ENCODE measurements around the gene ABHD16A.

The ABHD16A gene

DNA sequence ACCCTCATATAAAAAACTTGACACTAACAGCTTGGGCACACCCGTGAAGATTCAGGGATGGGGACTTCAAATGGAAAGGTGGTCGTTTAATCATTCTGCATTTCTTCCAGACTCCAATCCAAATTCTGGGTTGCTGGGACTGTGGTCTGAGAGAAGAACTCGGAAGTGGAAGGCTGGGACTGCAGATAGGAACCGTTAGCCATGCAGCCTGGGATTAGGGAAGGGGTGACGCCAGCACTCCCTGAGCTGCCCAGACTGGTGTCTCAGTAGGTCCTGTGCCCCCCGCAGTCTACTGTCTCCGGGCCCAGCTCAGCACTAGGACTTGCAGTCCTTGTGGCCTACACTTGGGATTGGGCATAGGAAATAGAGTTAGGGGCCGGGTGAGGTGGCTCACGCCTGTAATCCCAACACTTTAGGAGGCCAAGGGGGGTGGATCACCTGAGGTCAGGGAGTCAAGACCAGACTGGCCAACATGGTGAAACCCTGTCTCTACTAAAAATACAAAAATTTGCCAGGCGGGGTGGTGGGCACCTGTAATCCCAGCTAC lies 33.7 kb upstream of the ABHD16A start:
- peak overlapping the region; percentile 91 for H3K27ac Mint-ChIP-seq
- peak overlapping the region; percentile 100 for H3K4me3 Mint-ChIP-seq
- peaks cover 80% of the 10 kb centered on the region for H3K4me1 Mint-ChIP-seq (ENCODE audit: low read depth)
- intact Hi-C loops (cut with micrococcal nuclease), result loop anchor here (5.0 kb wide), 1 partner anchor 70 kb away; the partner anchor contains the start of genes CSNK2B and LY6G5B
- peaks cover 65% of the 10 kb centered on the region for H3K36me3 Mint-ChIP-seq (ENCODE audit: low read depth)
- H3K27me3 Mint-ChIP-seq, result no peaks in the 10 kb centered on the region
- no peaks in the 10 kb centered on the region for H3K9me3 Mint-ChIP-seq

DNA sequence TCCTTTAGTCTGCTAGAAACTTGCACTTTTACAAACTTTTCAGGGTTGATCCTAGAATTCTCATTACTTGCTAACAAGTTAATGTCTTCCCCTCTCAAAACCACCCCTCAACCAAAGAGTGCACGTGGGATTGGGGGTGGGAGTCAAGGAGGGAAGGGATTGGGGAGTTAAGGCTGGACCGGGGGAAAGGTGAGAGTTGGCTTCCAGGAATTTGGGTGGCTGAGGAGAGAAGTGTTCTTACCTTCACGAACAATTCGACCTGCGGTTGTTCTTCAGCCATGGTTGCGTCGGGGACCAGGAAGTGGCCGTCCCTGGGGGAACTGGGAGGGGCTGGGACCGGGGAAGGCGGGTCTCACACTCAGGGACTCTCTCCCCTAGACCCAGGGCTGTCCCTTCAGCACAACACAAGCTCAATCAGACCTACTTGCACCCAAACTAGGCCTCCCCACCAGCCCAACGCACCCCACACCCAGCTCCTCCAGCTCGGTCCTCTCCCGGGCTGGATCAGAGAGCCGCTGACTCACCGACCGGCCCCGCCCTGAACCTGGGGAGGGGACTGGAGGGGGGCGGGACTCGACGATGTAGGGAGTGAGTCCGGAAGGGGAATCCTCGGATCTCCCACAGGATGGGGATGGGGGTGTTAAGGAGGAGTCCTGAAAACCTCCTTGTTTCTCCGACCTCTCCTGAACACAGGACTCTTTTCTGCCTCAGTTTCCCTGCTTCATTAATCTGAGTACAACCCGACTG lies 33.1 kb upstream of the ABHD16A start, which contains the start of gene CLIC1:
Gene CLIC1, minus strand, starts transcription at position 510 of the 747 bp plus-strand sequence. Its CDS starts 230 bp downstream, at position 280.
- Mint-ChIP-seq H3K27ac (peak within 1 kb of the TSS; percentile 91), H3K4me3 (peak within 1 kb of the TSS; percentile 100), H3K9me3 (no peaks in the 10 kb centered on the region), H3K36me3 (ENCODE audit: low read depth) (peaks cover 66% of the 10 kb centered on the region), H3K27me3 (no peaks in the 10 kb centered on the region), H3K4me1 (ENCODE audit: low read depth) (peaks cover 80% of the 10 kb centered on the region)
- intact Hi-C loops (cut with micrococcal nuclease), result loop anchor here (5.0 kb wide), 1 partner anchor 69 kb away; the partner anchor contains the start of genes CSNK2B and LY6G5B

DNA sequence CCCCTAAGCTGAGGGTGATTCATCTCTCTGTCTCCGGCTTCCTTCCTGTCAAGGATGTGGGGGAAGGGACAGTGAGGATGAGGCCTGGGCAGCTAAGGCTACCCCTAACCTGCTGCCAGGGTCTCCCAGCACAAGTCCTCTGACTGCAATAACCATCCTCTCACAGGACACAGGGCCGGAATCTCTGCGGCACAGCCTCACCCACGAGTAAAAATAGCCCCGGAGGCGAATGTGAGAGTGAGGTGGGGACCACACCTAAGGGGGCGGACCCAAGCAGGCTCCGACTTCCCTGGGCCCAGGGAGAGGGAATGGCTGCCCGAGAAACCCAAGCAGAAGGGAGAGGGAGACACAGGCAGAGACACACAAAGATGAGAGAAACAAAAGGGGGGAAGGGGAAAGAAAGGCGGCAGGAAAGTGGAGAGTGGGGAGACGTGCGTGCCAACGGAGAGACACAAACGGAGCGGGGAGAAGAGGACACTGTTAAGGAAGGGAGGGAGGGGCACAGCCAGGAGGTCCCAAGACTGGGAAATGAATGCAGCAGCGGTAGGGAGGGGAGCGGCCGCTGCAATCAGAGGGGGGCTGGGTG lies 31.8 kb upstream of the ABHD16A start:
- peak overlapping the region; percentile 100 for H3K4me3 Mint-ChIP-seq
- peaks cover 72% of the 10 kb centered on the region for H3K36me3 Mint-ChIP-seq (ENCODE audit: low read depth)
- H3K9me3 Mint-ChIP-seq, result no peaks in the 10 kb centered on the region
- H3K4me1 Mint-ChIP-seq (ENCODE audit: low read depth), result peaks cover 78% of the 10 kb centered on the region
- no peaks in the 10 kb centered on the region for H3K27me3 Mint-ChIP-seq
- intact Hi-C loops (cut with micrococcal nuclease), result loop anchor here (5.0 kb wide), 1 partner anchor 68 kb away; the partner anchor contains the start of genes CSNK2B and LY6G5B
- peak overlapping the region; percentile 91 for H3K27ac Mint-ChIP-seq

- peaks cover 75% of the 10 kb centered on the region for H3K4me1 Mint-ChIP-seq (ENCODE audit: low read depth)
- peak overlapping the region; percentile 91 for H3K27ac Mint-ChIP-seq
- peak overlapping the region; percentile 100 for H3K4me3 Mint-ChIP-seq
- no peaks in the 10 kb centered on the region for H3K9me3 Mint-ChIP-seq
- H3K36me3 Mint-ChIP-seq (ENCODE audit: low read depth), result peaks cover 74% of the 10 kb centered on the region
- H3K27me3 Mint-ChIP-seq, result no peaks in the 10 kb centered on the region
- intact Hi-C loops (cut with micrococcal nuclease), result no loop called here
These were observed 31.2 kb upstream of the ABHD16A start for GRCh38 chr6:31734247-31734820.

DNA sequence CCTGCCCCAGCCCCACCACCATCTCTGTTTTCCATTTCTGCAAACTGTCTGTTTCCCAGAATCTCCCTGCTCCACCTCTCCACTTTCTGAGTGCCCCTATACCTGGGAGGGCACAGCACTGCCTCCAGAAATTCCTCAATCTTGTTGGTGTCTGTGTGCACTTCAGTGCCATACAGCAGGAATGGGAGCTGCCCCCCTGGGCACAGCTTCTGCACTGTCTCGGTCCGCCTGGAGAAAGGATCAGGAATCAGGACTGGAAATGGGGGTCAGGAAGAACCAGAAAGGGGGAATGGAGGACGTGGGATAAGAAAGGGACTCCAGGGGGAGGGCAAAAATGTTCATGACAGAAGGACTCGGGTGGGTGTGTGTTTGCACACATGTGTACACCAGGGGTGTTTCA lies 30.6 kb upstream of the ABHD16A start:
- Mint-ChIP-seq H3K4me1 (ENCODE audit: low read depth) (peaks cover 75% of the 10 kb centered on the region), H3K9me3 (no peaks in the 10 kb centered on the region), H3K27ac (peak overlapping the region; percentile 91), H3K27me3 (no peaks in the 10 kb centered on the region), H3K4me3 (peak overlapping the region; percentile 100), H3K36me3 (ENCODE audit: low read depth) (peaks cover 80% of the 10 kb centered on the region)
- intact Hi-C loops (cut with micrococcal nuclease), result no loop called here

DNA sequence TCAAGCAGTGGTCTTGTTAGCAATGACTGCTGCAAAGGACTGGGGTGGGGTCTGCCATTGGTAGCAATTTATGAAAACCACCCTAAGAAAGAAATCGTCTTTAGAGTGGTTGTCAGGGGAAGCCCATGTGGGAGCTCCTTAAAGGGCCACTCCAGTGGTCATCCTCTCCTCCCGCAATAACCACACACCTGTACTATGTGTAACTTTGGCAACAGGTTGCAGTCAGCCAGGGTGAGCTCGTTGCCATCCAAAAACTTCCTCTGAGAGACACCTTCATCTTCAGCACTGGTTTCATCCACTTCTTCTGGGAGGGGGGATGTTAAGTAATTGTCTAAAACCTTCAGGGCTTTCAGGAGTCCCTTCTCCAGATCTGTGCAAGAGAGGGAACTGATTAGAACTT lies 28.9 kb upstream of the ABHD16A start:
- intact Hi-C loops (cut with micrococcal nuclease), result no loop called here
- H3K9me3 Mint-ChIP-seq, result no peaks in the 10 kb centered on the region
- H3K4me3 Mint-ChIP-seq, result no peak overlapping the region
- peaks cover 75% of the 10 kb centered on the region for H3K4me1 Mint-ChIP-seq (ENCODE audit: low read depth)
- H3K27me3 Mint-ChIP-seq, result no peaks in the 10 kb centered on the region
- H3K27ac Mint-ChIP-seq, result peak overlapping the region; percentile 99
- peaks cover 98% of the 10 kb centered on the region for H3K36me3 Mint-ChIP-seq (ENCODE audit: low read depth)

GRCh38 chr6:31730631-31731086 lies 27.5 kb upstream of the ABHD16A start:
- peaks cover 100% of the 10 kb centered on the region for H3K36me3 Mint-ChIP-seq (ENCODE audit: low read depth)

GRCh38 chr6:31729979-31730630 lies 27.0 kb upstream of the ABHD16A start:
- Mint-ChIP-seq H3K27me3 (peaks cover under 1% of the 10 kb centered on the region), H3K4me3 (peak overlapping the region; percentile 99), H3K27ac (peak overlapping the region; percentile 99), H3K9me3 (no peaks in the 10 kb centered on the region), H3K36me3 (ENCODE audit: low read depth) (peaks cover 100% of the 10 kb centered on the region), H3K4me1 (ENCODE audit: low read depth) (peaks cover 88% of the 10 kb centered on the region)
- intact Hi-C loops (cut with micrococcal nuclease), result loop anchor here (1.0 to 5.0 kb wide), 3 partner anchors 27 to 102 kb away; partner anchors contain the start of gene ABHD16A

More at GRCh38 chr6:31730631-31731086, 27.5 kb upstream of the ABHD16A start:
- intact Hi-C loops (cut with micrococcal nuclease), result no loop called here
- Mint-ChIP-seq H3K9me3 (no peaks in the 10 kb centered on the region), H3K4me1 (ENCODE audit: low read depth) (peaks cover 82% of the 10 kb centered on the region), H3K27ac (peak overlapping the region; percentile 99), H3K4me3 (peak overlapping the region; percentile 99), H3K27me3 (no peaks in the 10 kb centered on the region)

- Mint-ChIP-seq H3K36me3 (ENCODE audit: low read depth) (peaks cover 100% of the 10 kb centered on the region), H3K4me1 (ENCODE audit: low read depth) (peaks cover 91% of the 10 kb centered on the region), H3K27me3 (peaks cover 3% of the 10 kb centered on the region), H3K27ac (peak overlapping the region; percentile 99), H3K4me3 (peak overlapping the region; percentile 99), H3K9me3 (no peaks in the 10 kb centered on the region)
- intact Hi-C loops (cut with micrococcal nuclease), result loop anchor here (1.0 to 5.0 kb wide), 3 partner anchors 26 to 103 kb away; partner anchors contain the start of gene ABHD16A
These were observed 26.4 kb upstream of the ABHD16A start for GRCh38 chr6:31729515-31729978.

DNA sequence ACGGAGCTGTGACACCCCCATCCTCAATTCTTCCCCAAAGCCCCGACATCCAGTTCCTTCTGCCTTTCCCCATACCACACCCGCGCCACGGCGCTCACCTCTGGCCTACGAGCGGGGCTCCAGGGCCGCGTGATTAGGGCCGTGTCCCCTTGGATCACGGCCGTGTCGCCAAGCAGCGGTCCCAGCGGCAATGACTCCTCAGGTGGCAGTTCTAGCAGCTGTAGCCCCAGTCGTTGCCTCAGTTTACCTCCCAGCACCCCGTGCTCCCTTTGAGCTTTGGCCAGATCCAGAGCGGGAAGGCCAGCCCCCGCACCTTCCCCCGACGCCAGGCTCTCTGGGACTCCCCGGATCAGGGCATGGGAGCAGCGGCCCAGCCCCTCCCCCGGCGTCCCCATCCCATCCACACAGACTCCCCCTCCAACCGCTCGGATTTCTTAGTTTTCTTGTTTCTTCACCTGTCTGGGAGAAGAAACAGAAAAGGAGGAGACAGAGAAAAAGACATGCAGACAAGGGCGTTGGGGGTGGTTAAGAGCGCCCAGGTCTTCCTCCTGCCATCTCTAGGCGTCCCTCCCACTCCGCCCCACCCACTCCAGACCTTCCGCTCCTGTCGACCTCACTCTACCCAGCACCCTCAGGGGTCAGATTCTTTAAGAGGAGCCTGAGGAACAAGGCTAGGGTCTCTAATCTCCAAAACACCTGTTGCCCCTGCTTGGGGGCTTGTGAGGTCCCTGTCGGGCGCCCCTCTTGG lies 25.8 kb upstream of the ABHD16A start, which contains the start of gene DDAH2:
Gene DDAH2, minus strand, starts transcription at position 533 of the 748 bp plus-strand sequence. Its CDS starts 138 bp downstream, at position 395.
- Mint-ChIP-seq H3K9me3 (no peaks in the 10 kb centered on the region), H3K4me1 (ENCODE audit: low read depth) (peaks cover 91% of the 10 kb centered on the region), H3K27ac (peak within 1 kb of the TSS; percentile 99), H3K36me3 (ENCODE audit: low read depth) (peaks cover 100% of the 10 kb centered on the region), H3K4me3 (peak within 1 kb of the TSS; percentile 99), H3K27me3 (peaks cover 6% of the 10 kb centered on the region)
- intact Hi-C loops (cut with micrococcal nuclease), result loop anchor here (1.0 to 5.0 kb wide), 3 partner anchors 26 to 103 kb away; partner anchors contain the start of gene ABHD16A

- Mint-ChIP-seq H3K27ac (peak overlapping the region; percentile 99), H3K4me1 (ENCODE audit: low read depth) (peaks cover 91% of the 10 kb centered on the region), H3K36me3 (ENCODE audit: low read depth) (peaks cover 93% of the 10 kb centered on the region), H3K27me3 (peaks cover 14% of the 10 kb centered on the region), H3K4me3 (peak overlapping the region; percentile 99), H3K9me3 (no peaks in the 10 kb centered on the region)
- intact Hi-C loops (cut with micrococcal nuclease), result loop anchor here (1.0 to 5.0 kb wide), 3 partner anchors 41 to 104 kb away; no protein-coding TSS in a partner anchor
These were observed 24.9 kb upstream of the ABHD16A start for GRCh38 chr6:31727717-31728671.
